GM19455 (cell line): ENCODE results near the gene WDR44.
"Not testable (repeated sequence)": the region's sequence is repeated elsewhere in the genome, so short reads cannot be mapped to it uniquely, and the experiment has no call there.

Experiments used
- ATAC-seq: cut with Tn5 transposase; IDR thresholded peaks from one replicate; pipeline ENCODE4 v1.9.1; 2021; ENCODE audit not compliant: unreplicated experiment

The WDR44 gene

DNA sequence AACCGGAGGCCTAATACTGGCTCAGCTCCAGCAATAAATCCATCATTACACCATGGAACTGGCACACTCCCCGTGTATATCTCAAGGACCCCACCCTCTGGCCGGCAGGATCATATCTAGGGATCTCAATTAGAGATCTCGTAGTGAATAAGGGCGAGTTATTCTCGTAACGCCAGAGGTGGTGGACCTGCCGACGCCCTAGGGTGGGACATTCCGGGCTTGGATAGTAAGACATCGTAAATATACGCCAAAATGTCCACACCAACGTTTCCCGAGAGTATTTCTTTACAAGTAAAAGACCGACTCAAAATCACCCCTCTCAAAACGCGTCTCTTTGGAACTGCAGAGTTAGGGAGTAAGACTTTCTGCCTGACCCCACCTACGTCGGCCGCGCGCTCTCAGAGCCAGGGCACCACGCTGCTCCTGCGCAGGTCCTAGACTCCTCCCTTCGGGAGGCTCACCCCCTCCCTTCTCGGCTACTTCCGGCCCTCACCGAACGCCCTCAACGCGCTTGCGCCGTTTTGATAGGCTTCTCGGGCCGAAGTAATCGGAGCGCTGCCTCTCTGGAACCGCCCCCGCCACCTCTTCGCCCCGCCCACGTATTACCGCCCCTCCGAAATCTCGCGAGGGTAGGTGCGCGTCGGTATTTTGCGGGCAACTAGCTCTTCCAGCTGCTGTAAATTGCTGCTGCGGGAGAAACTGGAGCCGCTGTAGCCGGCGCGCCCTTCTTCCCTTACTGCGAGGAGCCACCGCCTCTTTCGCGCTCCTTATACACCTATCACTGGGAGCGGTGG is at the start of gene WDR44:
TSS of gene WDR44 (plus strand) at position 643 of the 794 bp plus-strand sequence. CDS start 398 bp downstream, outside the sequence.
- peak; percentile 82 for ATAC-seq

DNA sequence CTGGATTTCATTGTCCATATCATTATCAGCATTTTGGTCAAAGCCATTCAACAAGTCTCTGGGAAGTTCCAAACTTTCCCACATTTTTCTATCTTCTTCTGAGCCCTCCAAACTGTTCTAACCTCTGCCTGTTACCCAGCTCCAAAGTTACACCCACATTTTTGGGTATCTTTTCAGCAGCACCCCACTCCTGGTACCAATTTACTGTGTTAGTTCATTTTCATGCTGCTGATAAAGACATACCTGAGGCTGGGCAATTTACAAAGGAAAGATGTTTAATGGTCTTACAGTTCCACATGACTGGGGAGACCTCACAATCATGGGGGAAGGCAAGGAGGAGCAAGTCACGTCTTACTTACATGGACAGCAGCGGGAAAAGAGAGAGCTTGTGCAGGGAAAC is 40.1 kb upstream of the WDR44 start:
- not testable (repeated sequence) for ATAC-seq

DNA sequence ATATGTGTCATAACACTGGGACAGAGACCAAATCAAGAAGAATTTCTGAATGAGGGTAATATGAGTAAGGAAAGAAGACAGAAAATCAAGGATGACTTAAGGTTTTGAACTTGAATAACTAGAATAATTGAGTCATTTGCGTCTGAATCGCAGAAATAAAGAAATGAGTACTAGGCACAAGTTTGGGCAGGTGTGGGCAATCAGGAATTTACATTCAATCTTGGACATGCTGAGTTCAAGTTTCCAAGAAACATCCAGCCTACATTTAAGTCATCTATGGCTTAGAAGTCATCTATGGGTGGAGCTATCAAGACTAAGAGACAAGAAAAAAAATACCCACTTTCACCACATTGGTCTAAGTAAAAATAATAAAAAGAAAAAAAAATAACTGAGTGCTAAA is 30.4 kb upstream of the WDR44 start:
- ATAC-seq, result no peak

GRCh38 chrX:118324588-118324987 is 21.3 kb upstream of the WDR44 start:
- ATAC-seq, result no peak

GRCh38 chrX:118325453-118325852 is 20.5 kb upstream of the WDR44 start:
- no peak for ATAC-seq

GRCh38 chrX:118329175-118329574 is 16.7 kb upstream of the WDR44 start:
- ATAC-seq, result no peak

DNA sequence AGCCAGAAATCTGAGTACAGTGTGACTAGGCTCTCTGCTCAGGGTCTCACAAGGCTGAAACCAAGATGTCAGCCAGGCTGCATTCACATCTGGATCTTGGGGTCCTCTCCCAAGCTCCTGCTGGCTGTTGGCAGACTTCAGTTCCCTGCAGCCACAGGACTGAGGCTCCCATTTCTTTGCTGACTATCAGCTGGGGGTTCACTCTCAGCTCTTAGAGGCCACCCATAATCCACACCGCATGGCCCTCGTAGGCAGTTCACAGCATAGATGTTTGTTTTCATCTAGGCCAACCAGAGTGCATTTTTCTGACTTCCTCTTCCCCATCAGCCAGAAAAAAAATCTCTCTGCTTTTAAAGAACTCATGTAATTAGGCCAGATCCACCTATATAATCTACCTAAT is 8.2 kb upstream of the WDR44 start:
- no peak for ATAC-seq

- ATAC-seq, result no peak
These were observed 7.0 kb upstream of the WDR44 start for GRCh38 chrX:118338930-118339329.

GRCh38 chrX:118345045-118345463 is 852 bp upstream of the WDR44 start:
- peak; percentile 16 for ATAC-seq

DNA sequence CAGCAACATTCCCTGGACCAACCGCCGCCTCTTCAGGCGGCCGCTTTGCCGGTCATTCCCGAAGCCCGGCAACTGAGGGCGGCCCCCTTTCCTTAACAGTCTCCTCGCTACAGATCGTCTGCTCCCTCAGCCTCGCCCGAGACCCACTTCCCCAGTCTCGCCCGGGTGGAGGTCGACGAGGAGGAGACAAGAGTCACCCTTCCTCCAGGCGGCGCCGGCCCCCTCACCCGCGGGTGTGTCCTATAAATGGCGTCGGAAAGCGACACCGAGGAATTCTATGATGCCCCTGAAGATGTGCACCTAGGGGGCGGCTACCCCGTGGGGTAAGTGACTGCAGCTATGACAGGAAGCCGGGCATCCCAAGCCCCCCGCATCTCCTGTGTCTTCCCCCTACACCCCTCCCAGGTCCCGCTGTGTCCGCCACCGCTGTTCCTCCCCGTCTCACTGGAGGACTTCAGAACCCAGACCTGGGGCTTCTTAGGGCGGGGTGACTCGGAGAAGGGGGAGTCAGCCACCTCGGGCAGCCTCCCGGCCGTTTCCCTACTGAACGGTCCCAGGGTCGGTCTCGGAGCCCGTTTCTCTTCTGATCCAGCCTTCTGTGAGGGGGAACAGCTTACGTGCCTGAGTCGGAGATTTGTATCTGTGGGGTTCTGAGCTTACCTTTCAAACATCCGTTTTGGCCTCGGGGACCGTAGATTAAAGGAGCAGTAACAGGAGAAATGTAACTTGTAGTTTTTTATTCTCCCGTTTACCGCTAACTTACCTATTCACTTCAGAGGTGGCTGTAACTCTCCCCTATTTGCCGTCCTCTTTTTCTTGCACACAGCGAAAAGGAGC is 570 bp downstream of the WDR44 start:
- ATAC-seq, result peak; percentile 26

DNA sequence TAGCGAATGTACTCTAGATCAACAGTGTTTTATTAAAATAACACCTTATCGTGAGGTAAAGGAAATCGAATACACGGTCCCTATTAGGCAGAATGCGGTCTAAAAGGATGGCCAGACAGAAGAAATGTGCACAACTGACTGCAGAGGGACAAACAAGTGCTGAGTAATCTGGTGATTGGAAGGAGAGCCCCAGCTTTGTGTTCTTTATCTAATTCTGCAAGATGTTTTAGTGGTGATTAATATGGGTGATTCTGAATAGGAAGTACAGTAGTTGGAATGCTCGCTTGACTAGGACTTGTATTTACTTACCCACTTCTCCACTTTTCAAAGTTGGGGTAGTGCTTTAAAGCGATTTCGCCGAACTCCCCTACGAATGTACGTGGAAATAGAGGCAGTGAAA is 1.2 kb downstream of the WDR44 start:
- no peak for ATAC-seq

DNA sequence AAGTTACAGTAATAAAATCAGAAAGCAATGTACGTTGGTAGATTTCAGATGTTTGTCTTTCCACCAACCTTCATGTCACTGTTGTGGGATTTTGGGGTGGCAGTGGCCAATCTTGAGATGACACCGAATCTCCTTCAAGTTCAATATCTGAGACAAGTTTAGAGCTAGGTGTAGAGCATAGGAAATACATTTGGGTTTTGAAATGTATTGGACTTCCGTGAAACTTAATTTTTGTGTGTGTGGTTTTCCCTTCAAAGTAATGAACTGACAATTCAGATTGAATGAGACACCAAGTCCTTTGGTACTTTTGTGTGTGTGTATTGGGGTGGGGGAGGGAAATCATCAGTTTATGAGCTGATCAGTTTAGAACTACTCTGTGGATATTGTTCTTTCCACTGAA is 1.8 kb downstream of the WDR44 start:
- ATAC-seq, result no peak

DNA sequence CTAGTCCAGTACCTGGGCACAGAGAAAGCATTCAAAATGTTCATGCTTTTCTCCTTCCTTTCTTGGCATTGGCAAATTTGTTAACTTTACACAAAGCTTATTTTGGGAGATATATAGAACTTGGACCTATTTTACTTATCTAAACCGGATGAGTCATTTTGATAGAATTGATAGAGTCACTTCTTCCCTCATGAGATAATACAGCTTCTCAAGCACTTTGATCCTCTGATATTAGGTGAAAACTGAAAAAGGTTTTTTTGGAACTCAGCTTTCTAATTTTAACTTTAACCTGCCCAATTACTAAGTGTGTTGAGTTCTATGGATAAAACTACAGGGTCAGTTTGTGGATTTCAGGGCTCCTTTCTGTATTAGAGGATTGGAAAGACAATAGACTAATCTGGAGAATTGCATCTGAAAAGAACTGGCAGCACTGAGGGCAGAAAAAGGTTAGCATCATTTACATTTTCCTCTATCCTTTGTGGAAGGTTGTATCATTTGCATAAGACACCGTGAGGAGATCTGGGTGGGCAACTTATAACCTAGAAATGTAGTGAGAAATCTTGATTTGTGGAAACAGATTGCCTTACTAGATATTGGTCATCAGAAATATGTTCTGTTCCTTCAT is 2.4 kb downstream of the WDR44 start:
- ATAC-seq, result no peak

DNA sequence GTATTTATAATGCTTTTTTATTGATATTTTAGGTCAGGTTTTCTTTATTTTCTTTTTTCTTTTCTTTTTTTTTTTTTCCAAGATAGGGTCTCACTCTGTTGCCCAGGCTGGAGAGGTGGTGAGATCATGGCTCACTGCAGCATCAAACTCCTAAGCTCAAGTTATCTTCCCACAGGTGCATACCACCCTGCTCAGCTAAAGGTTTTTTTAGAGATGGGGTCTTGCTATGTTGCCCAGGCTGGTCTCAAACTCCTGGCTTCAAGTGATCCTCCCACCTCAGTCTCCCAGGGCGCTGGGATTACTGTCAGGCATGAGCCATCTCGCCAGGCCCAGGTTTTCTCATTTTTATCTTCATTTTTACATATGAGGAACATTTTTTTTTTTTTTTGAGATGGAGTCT is 3.3 kb downstream of the WDR44 start:
- no peak for ATAC-seq

DNA sequence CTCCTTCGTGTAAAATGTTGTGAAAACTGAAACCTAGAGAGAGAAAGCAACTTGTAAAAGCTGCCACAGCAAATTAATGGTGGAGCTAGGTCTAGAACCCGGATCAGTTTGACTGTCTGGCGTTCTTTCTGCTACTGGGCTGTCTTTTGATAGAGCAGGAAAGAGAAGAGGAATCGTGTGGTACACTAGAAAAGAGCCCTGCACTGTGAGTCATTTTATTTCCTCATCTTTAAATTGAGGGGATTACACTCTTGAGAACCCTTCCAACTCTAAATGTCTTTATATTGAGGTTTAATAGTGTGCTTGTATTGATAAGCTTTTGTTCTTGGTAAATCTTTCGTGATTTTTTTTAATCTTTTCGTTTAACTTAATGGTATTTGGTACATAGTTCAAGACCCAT is 4.3 kb downstream of the WDR44 start:
- no peak for ATAC-seq

- no peak for ATAC-seq
These were observed 4.8 kb downstream of the WDR44 start for GRCh38 chrX:118350706-118351105.

DNA sequence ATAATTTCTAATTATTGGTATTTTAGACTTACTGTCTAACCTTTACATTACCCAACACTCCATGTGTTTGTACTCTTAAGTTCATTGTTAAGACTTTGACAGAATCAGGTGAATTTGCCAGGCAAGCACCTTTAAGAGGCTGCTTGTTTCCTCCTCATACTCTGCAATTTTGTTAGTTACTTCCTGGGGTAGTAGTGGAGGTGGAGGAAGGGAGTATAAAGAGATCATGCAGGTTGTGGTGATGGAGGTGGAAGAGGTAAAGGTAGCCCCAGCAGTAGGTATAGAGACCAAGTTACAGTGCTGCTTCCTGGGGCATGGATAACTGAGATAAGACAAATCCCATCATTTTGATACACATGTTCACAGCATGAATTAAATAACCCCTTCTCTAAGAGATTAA is 6.7 kb downstream of the WDR44 start:
- ATAC-seq, result no peak

DNA sequence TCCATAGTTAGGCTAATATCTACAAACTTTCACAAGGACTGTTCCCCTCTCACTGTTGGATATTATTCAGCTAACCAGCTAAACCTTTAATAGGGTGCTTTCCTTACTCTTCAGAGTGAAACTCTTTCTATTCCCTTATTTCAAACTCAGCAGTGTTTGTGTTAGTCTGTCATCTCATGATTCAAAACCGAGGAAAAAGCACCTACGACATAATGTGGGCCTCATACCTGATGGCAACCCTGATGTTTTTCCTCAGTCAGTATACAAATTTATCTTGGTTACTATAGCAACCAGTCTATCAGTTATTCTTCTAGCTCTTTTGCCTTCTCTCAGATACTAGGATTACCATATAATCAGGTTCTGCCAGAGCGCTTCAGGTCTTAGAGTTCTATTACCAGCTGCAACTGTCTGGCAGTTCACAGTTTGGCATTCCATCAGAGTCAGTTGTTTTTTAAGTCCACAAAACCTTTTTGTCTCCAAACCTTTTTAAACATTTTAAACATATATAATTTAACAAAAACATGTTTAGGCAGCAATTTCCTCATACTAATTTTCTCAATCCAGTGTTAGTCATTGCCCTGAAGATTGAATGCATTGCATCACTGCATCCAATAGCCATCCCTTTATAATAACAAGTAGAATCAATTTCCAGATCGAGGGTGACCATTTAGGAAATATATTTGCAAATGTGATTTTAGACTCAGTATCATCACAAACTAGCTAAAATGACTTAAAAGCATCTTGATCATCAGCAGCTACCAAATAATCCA is 7.4 kb downstream of the WDR44 start:
- ATAC-seq, result no peak

- ATAC-seq, result no peak
These were observed 9.5 kb downstream of the WDR44 start for GRCh38 chrX:118355225-118355920.

GRCh38 chrX:118356154-118356701 is 10.3 kb downstream of the WDR44 start:
- ATAC-seq, result no peak
